ENCODE measurements around the gene CSMD2. TPM values are rescaled to one million over a fixed set of nuclear protein-coding genes. Genes with fewer than 3 reads are reported as not detected.

CSMD2 gene
- total and polyA plus RNA-seq, 2 of the 4 experiments (the other 2 are of a cell fraction): under 0.01 to 0.36 TPM

- Histone ChIP-seq H2BK120ac (ENCODE audit: low read depth, low read length) (no peak overlapping the region), H3K9ac (ENCODE audit: low read depth, low read length) (no peak overlapping the region), H3K9me1 (ENCODE audit: insufficient read depth, low read length) (no peaks in the 10 kb centered on the region), H3K79me1 (ENCODE audit: low read depth in 1 of 2, low read length in 2 of 2) (no peaks in the 10 kb centered on the region), H4K8ac (ENCODE audit: low read depth in 2 of 2, low read length in 2 of 2) (no peak overlapping the region), H4K5ac (ENCODE audit: low read depth, low read length) (no peak overlapping the region), H3K4ac (ENCODE audit: low read depth, low read length) (no peak overlapping the region), H3K56ac (ENCODE audit: extremely low read depth, insufficient read depth, low read length) (no peak overlapping the region), H3K4me3 (ENCODE audit: insufficient read depth, low read depth, low read length) (no peak overlapping the region), H2AK5ac (ENCODE audit: low read depth, low read length) (no peak overlapping the region), H3K14ac (replicated peaks; ENCODE audit: low read depth, low read length) (no peak overlapping the region), H2AFZ (replicated peaks; ENCODE audit: low read length, poor library complexity) (peak overlapping the region; percentile 15), H3K23ac (ENCODE audit: low read depth, low read length) (no peak overlapping the region), H2BK5ac (ENCODE audit: low read depth, low read length, poor library complexity, severe bottlenecking) (no peak overlapping the region), H2BK20ac (ENCODE audit: low read depth, low read length) (no peak overlapping the region), H3K27me3 (ENCODE audit: control insufficient read depth, insufficient read depth, low read length) (no peaks in the 10 kb centered on the region), H4K20me1 (ENCODE audit: insufficient read depth, low read length) (no peaks in the 10 kb centered on the region), H3K18ac (ENCODE audit: low read depth, low read length) (no peak overlapping the region), H3K4me2 (ENCODE audit: low read depth, low read length) (no peak overlapping the region), H2BK15ac (ENCODE audit: low read depth, low read length) (no peak overlapping the region), H4K91ac (ENCODE audit: insufficient read depth, low read depth, low read length) (no peak overlapping the region), H3K9me3 (ENCODE audit: control insufficient read depth, insufficient read depth, low read length) (peaks cover 2% of the 10 kb centered on the region; the same call in 1 of the 2 replicates), H2AK9ac (replicated peaks; ENCODE audit: low read depth, low read length, poor library complexity) (no peak overlapping the region), H3K4me1 (ENCODE audit: control insufficient read depth, insufficient read depth, low read length) (no peaks in the 10 kb centered on the region), H3K27ac (ENCODE audit: insufficient read depth, low read length) (no peak overlapping the region), H3K36me3 (ENCODE audit: control insufficient read depth, insufficient read depth, low read length) (no peaks in the 10 kb centered on the region)
- in situ Hi-C loops (cut with MboI; ENCODE audit: low sequenced_read_pairs) (no loop called here), dilution Hi-C loops (cut with HindIII; ENCODE audit: low sequenced_read_pairs, unreplicated experiment) (no loop called here), intact Hi-C loops (cut with micrococcal nuclease) (no loop called here)
- ChIA-PET CTCF (no interaction called here), POLR2A (ENCODE audit: unreplicated experiment) (no interaction called here)
- DNase-seq: no peak
- no peak for TF ChIP-seq SMC3 (IDR thresholded peaks at IDR 0.05; ENCODE audit: low read depth, low read length)
- TF ChIP-seq USF2 (IDR thresholded peaks at IDR 0.05; ENCODE audit: low read depth, low read length): no peak
- TF ChIP-seq BHLHE40 (IDR thresholded peaks at IDR 0.05; ENCODE audit: low read depth, low read length): no peak
- TF ChIP-seq FOS (IDR thresholded peaks at IDR 0.05; ENCODE audit: low read depth, low read length): no peak
- TF ChIP-seq MXI1 (IDR thresholded peaks at IDR 0.05; ENCODE audit: borderline replicate concordance, low read depth, low read length): no peak
- no peak for TF ChIP-seq CTCF (conservative IDR thresholded peaks at IDR 0.05; ENCODE audit: low read depth, low read length)
- no peak for TF ChIP-seq RFX5 (IDR thresholded peaks at IDR 0.05; ENCODE audit: low read depth, low read length)
- TF ChIP-seq MAZ (IDR thresholded peaks at IDR 0.05; ENCODE audit: borderline replicate concordance, low read depth, low read length): no peak
- TF ChIP-seq RAD21 (IDR thresholded peaks at IDR 0.05; ENCODE audit: low read length): no peak
- no peak for TF ChIP-seq MAFK (IDR thresholded peaks at IDR 0.05; ENCODE audit: low read depth, low read length)
- TF ChIP-seq RCOR1 (IDR thresholded peaks at IDR 0.05; ENCODE audit: insufficient replicate concordance, low read length): no peak
- TF ChIP-seq NFE2L2 (IDR thresholded peaks at IDR 0.05; ENCODE audit: low read depth, low read length): no peak
- no peak for TF ChIP-seq CEBPB (IDR thresholded peaks at IDR 0.05; ENCODE audit: low read depth, low read length)
- no peak for TF ChIP-seq ELK1 (IDR thresholded peaks at IDR 0.05; ENCODE audit: borderline replicate concordance, low read depth, low read length)
- TF ChIP-seq POLR2A (IDR thresholded peaks at IDR 0.05; ENCODE audit: low read depth, low read length): no peak
- TF ChIP-seq CHD1 (IDR thresholded peaks at IDR 0.05; ENCODE audit: low read depth, low read length): no peak
- BruUV-seq (replicated peaks): no TSS peak
- ATAC-seq (ENCODE audit: low read depth): no peak
- WGBS, 2 experiments (ENCODE audit: extremely low coverage in 2 of 2, insufficient read length in 1 of 2): 47% methylated on average over 2 of the region's 6 CpGs; no CpG with 5 or more reads in 1 of the 2 experiments
These were observed 453.5 kb downstream of the CSMD2 start for GRCh38 chr1:33711511-33711910.
